ENCODE data around the gene KLF3. TPM values are rescaled to one million over a fixed set of nuclear protein-coding genes. Genes with fewer than 3 reads are reported as not detected.

Gene KLF3
- total RNA-seq, 1 experiment from 2014 or later = 29.0 TPM

- no peaks in the 10 kb centered on the region for H4K20me1 ChIP-seq (ENCODE audit: control insufficient read depth, insufficient read depth, insufficient read length)
- H3T11ph ChIP-seq (ENCODE audit: low read length) = no peak overlapping the region
- no peak overlapping the region for H3K14ac ChIP-seq (ENCODE audit: insufficient read depth, low read length)
- no peaks in the 10 kb centered on the region for H3K23me2 ChIP-seq (ENCODE audit: insufficient read length, low read depth, low read length, poor library complexity, severe bottlenecking)
- no peaks in the 10 kb centered on the region for H3K4me1 ChIP-seq (ENCODE audit: insufficient read depth, low read length)
- no CpG with 5 or more reads among the region's 3 CpGs for WGBS (ENCODE audit: extremely low coverage, insufficient read length, low lambda C conversion rate)
- H2BK120ac ChIP-seq (ENCODE audit: low read depth, low read length, poor library complexity, severe bottlenecking) = no peak overlapping the region
- H3K27me3 ChIP-seq (ENCODE audit: insufficient read depth, low read length) = no peaks in the 10 kb centered on the region
- no peaks in the 10 kb centered on the region for H3K27me3 Mint-ChIP-seq (ENCODE audit: low read depth)
- peaks cover 3 to 4% of the 10 kb centered on the region in 2 experiments; a peak in 2 of 4 replicates for H3K4me1 Mint-ChIP-seq
- no peak overlapping the region for H3K23ac ChIP-seq (ENCODE audit: insufficient read length, low read depth, low read length)
- no peaks in the 10 kb centered on the region for H3K79me1 ChIP-seq (ENCODE audit: insufficient read depth, low read depth, low read length, poor library complexity, severe bottlenecking)
- H3K27ac Mint-ChIP-seq = 0 out of 7 replicates have a peak overlapping the region, but pooled peaks of 1 of the 3 experiments have one; percentile 59
- no peak overlapping the region for H4K8ac ChIP-seq (replicated peaks; ENCODE audit: insufficient read length, low read depth, low read length)
- H2BK15ac ChIP-seq (ENCODE audit: low read depth, low read length) = no peak overlapping the region
- H2BK12ac ChIP-seq (ENCODE audit: insufficient read length, low read depth, low read length) = no peak overlapping the region
- no peak overlapping the region for H3K4me2 ChIP-seq (ENCODE audit: insufficient read depth, insufficient read length, low read length)
- no peak overlapping the region for H4K5ac ChIP-seq (ENCODE audit: insufficient read length, low read depth, low read length)
- H3K36me3 Mint-ChIP-seq (ENCODE audit: insufficient read depth in 1 of 3, low read depth in 3 of 3) = peaks cover 30 to 56% (median 35%) of the 10 kb centered on the region in 3 experiments
- no peak for DNase-seq
- no peak overlapping the region for H3K56ac ChIP-seq (ENCODE audit: insufficient read length, low read depth, low read length)
- H3K9ac ChIP-seq (ENCODE audit: extremely low read depth, insufficient read length, low read length) = no peak overlapping the region
- no peak overlapping the region for H3K4ac ChIP-seq (ENCODE audit: low read depth, low read length)
- H3K9me3 ChIP-seq (ENCODE audit: control insufficient read depth, low read depth, low read length) = no peaks in the 10 kb centered on the region
- peaks cover 2% of the 10 kb centered on the region; the same call in 1 of the 2 replicates for H3K79me2 ChIP-seq (ENCODE audit: insufficient read depth, low read length)
- H2BK5ac ChIP-seq (ENCODE audit: insufficient read length, low read length) = no peak overlapping the region
- H3K27ac ChIP-seq (ENCODE audit: insufficient read length, low read depth, low read length) = no peak overlapping the region
- no peak for TF ChIP-seq CTCF (conservative IDR thresholded peaks at IDR 0.05)
- no peak overlapping the region for H2AFZ ChIP-seq (ENCODE audit: low read length)
- no peak overlapping the region for H3K18ac ChIP-seq (ENCODE audit: insufficient read length, low read depth, low read length)
- H4K91ac ChIP-seq (ENCODE audit: insufficient read length, low read depth, low read length) = no peak overlapping the region
- H3K9me3 Mint-ChIP-seq = no peaks in the 10 kb centered on the region
- H2BK20ac ChIP-seq (ENCODE audit: low read depth, low read length, poor library complexity, severe bottlenecking) = no peak overlapping the region
- H2AK5ac ChIP-seq (ENCODE audit: insufficient read length, low read length) = no peak overlapping the region
- H3K4me3 Mint-ChIP-seq = no peak overlapping the region
Measured at GRCh38 chr4:38686682-38687081, 22.7 kb downstream of the KLF3 start.
